GM18907 (cell line): ENCODE results near the gene ITLN1.
A peak's percentile ranks its signal among the peaks of the same experiment; 100 is the strongest.
"Not testable (repeated sequence)": the region's sequence is repeated elsewhere in the genome, so short reads cannot be mapped to it uniquely, and the experiment has no call there.

Experiments
- ATAC-seq: cut with Tn5 transposase; IDR thresholded peaks from one replicate; pipeline ENCODE4 v1.9.1; 2021; ENCODE audit warnings: mild to moderate bottlenecking, moderate library complexity; ENCODE audit not compliant: unreplicated experiment

Gene ITLN1

GRCh38 chr1:160883581-160884513 lies 1.1 kb downstream of the ITLN1 start:
- ATAC-seq = no peak

GRCh38 chr1:160882582-160882981 lies 2.4 kb downstream of the ITLN1 start:
- ATAC-seq = no peak

- ATAC-seq = not testable (repeated sequence)
These were observed 3.7 kb downstream of the ITLN1 start for GRCh38 chr1:160881264-160881663.

- no peak for ATAC-seq
These were observed 4.8 kb downstream of the ITLN1 start for GRCh38 chr1:160880216-160880615.

GRCh38 chr1:160879056-160879455 lies 5.9 kb downstream of the ITLN1 start:
- ATAC-seq = no peak

GRCh38 chr1:160877221-160877620 lies 7.8 kb downstream of the ITLN1 start:
- no peak for ATAC-seq

GRCh38 chr1:160876311-160876710 lies 8.7 kb downstream of the ITLN1 start:
- no peak for ATAC-seq

- ATAC-seq = not testable (repeated sequence)
These were observed 9.4 kb downstream of the ITLN1 start for GRCh38 chr1:160875591-160875990.

- no peak for ATAC-seq
These were observed 10.0 kb downstream of the ITLN1 start for GRCh38 chr1:160874935-160875334.

- no peak for ATAC-seq
These were observed 16.8 kb downstream of the ITLN1 start for GRCh38 chr1:160868141-160868540.

GRCh38 chr1:160867651-160868050 lies 17.3 kb downstream of the ITLN1 start:
- not testable (repeated sequence) for ATAC-seq

GRCh38 chr1:160866695-160867260 lies 18.2 kb downstream of the ITLN1 start:
- ATAC-seq = no peak

- ATAC-seq = no peak
These were observed 18.8 kb downstream of the ITLN1 start for GRCh38 chr1:160866001-160866694.

GRCh38 chr1:160865337-160865736 lies 19.6 kb downstream of the ITLN1 start:
- ATAC-seq = no peak

- ATAC-seq = no peak
These were observed 20.8 kb downstream of the ITLN1 start for GRCh38 chr1:160864173-160864572.

GRCh38 chr1:160863774-160864131 lies 21.2 kb downstream of the ITLN1 start:
- no peak for ATAC-seq

GRCh38 chr1:160863061-160863773 lies 21.8 kb downstream of the ITLN1 start:
- no peak for ATAC-seq

- peak; percentile 86 for ATAC-seq
These were observed 22.5 kb downstream of the ITLN1 start, which contains the start of gene CD244 for GRCh38 chr1:160862203-160863060. CD244 (minus strand) TSS chr1:160862887; CDS start chr1:160862677, 210 bp downstream.

GRCh38 chr1:160860840-160861505 lies 24.0 kb downstream of the ITLN1 start:
- ATAC-seq = no peak
